K562 (cell line): ENCODE results near the gene DNALI1. TPM values are rescaled to one million over a fixed set of nuclear protein-coding genes. Genes with fewer than 3 reads are reported as not detected.

Source experiments
- ATAC-seq: fragments of 200-7000 bp; cut with Tn5 transposase; 3 replicates; pipeline ENCODE4 v1.9.1; 2020; ENCODE audit warnings: moderate library complexity
- BruUV-seq: library from RNA; stranded (reverse); fragments of 400-500 nt; replicated peaks from 2 replicates; lab custom pipeline; 2021; lab: Mats Ljungman, UMichigan
- CTCF ChIA-PET: fragments of 300-600 bp; formaldehyde crosslinking; extraction: SDS; loops from one replicate; lab custom pipeline; 2021; ENCODE audit warnings: low intra/inter-chr PET ratio; lab: Yijun Ruan, JAX
- POLR2A ChIA-PET: fragments of 300-600, 350-650 bp; sonication (Branson Sonifier 250); formaldehyde crosslinking; extraction: SDS; loops from one replicate; lab custom pipeline; 2021; ENCODE audit warnings: antibody characterized with exemption, inconsistent platforms; lab: Yijun Ruan, JAX
- DNase-seq, 4 experiments: peaks; one replicate each; pipeline versions ENCODE4 v3.0.0 to v3.0.0-alpha.2; 2011 to 2018; ENCODE audit warnings: low spot score in 3 of 4, mixed read lengths in 3 of 4; ENCODE audit errors: extremely low read depth in 1 of 4
- FAIRE-seq: peaks from 2 replicates; lab custom pipeline; 2011; peaks lifted over from hg19 to GRCh38; lab: Jason Lieb, UNC
- H2AFZ ChIP-seq: 2 replicates; pipeline ENCODE4 v1.6.0; 2011; ENCODE audit warnings: low read depth, low read length, control low read depth, inconsistent platforms
- H3K27ac ChIP-seq: fragments of 200-600 bp; 3 replicates; pipeline ENCODE4 v1.8.0; 2011; ENCODE audit warnings: low read depth, mild to moderate bottlenecking, control low read depth, inconsistent platforms, low read length, moderate library complexity, mixed read lengths; ENCODE audit errors: extremely low read depth
- H3K27me3 ChIP-seq, 2 experiments: fragments of 300-600 bp in 1 of 2; 2 replicates in 1 of 2; 3 replicates in 1 of 2; pipeline versions ENCODE4 v1.6.0 to v1.8.0; 2011; ENCODE audit warnings: inconsistent platforms in 2 of 2, low read length in 2 of 2, mild to moderate bottlenecking in 1 of 2, mixed read lengths in 1 of 2, moderate library complexity in 1 of 2; ENCODE audit not compliant: control insufficient read depth in 2 of 2, insufficient read depth in 2 of 2
- H3K36me3 ChIP-seq: fragments of 300-600 bp; 3 replicates; pipeline ENCODE4 v1.8.0; 2011; ENCODE audit warnings: mild to moderate bottlenecking, low read length, inconsistent platforms; ENCODE audit not compliant: control insufficient read depth, insufficient read depth
- H3K4me1 ChIP-seq, 2 experiments: fragments of 200-600 bp in 1 of 2; replicated peaks in 1 of 2; 2 replicates in 1 of 2; 3 replicates in 1 of 2; pipeline versions ENCODE4 v1.5.1 to v1.8.0; 2011; ENCODE audit warnings: inconsistent platforms in 2 of 2, low read length in 2 of 2, mild to moderate bottlenecking in 1 of 2, mixed read lengths in 1 of 2, moderate library complexity in 1 of 2; ENCODE audit not compliant: control insufficient read depth in 2 of 2, insufficient read depth in 2 of 2
- H3K4me2 ChIP-seq: 2 replicates; pipeline ENCODE4 v1.6.1; 2011; ENCODE audit warnings: low read length, control low read depth, inconsistent platforms, mixed read lengths; ENCODE audit not compliant: insufficient read depth
- H3K4me3 ChIP-seq: fragments of 200-600 bp; sonication (generic), shearing (Covaris generic); 2 replicates; pipeline ENCODE4 v1.5.1; 2016; ENCODE audit warnings: control low read depth, inconsistent platforms
- H3K79me2 ChIP-seq: fragments of 200-600 bp; 3 replicates; pipeline ENCODE4 v1.8.0; 2011; ENCODE audit warnings: low read length, inconsistent platforms; ENCODE audit not compliant: control insufficient read depth, insufficient read depth
- H3K9ac ChIP-seq, 2 experiments: 2 replicates each; pipeline versions ENCODE4 v1.6.0 to v1.6.1; 2011; ENCODE audit warnings: low read depth in 2 of 2, low read length in 2 of 2, control low read depth in 1 of 2, inconsistent platforms in 1 of 2, mild to moderate bottlenecking in 1 of 2, mixed read lengths in 1 of 2; ENCODE audit not compliant: insufficient read depth in 1 of 2
- H3K9me1 ChIP-seq: one replicate; pipeline ENCODE4 v1.6.0; 2011; ENCODE audit warnings: inconsistent platforms, mild to moderate bottlenecking, low read length, moderate library complexity; ENCODE audit not compliant: control insufficient read depth, insufficient read depth
- H3K9me3 ChIP-seq: replicated peaks from 2 replicates; pipeline ENCODE4 v1.5.1; 2011; ENCODE audit warnings: low read depth, low read length, inconsistent platforms; ENCODE audit not compliant: control insufficient read depth, insufficient read depth
- H4K20me1 ChIP-seq: replicated peaks from 2 replicates; pipeline ENCODE4 v1.6.1; 2011; ENCODE audit warnings: low read length, inconsistent platforms, mixed read lengths; ENCODE audit not compliant: control insufficient read depth, insufficient read depth
- ELK3 ChIP-seq: fragments of 450-650 bp; formaldehyde crosslinking; IDR thresholded peaks from 2 replicates; pipeline ENCODE4 v1.4.0; 2020; ENCODE audit warnings: mild to moderate bottlenecking
- JUND ChIP-seq, 2 experiments: IDR thresholded peaks; 2 replicates in 1 of 2; 3 replicates in 1 of 2; pipeline ENCODE4 v1.6.1; 2011; ENCODE audit warnings: borderline replicate concordance in 2 of 2, low read depth in 2 of 2, low read length in 2 of 2, improper control_type of control experiment in 1 of 2, missing biosample characterization in 1 of 2, missing genetic modification characterization in 1 of 2, missing genetic modification reagents in 1 of 2
- MEF2A ChIP-seq: IDR thresholded peaks from 2 replicates; pipeline ENCODE4 v1.6.1; 2011; ENCODE audit warnings: low read depth, mild to moderate bottlenecking, low read length, moderate library complexity; ENCODE audit not compliant: control insufficient read depth
- NCOA4 ChIP-seq: fragments of 450-650 bp; IDR thresholded peaks from 2 replicates; pipeline ENCODE4 v1.6.1; 2018; ENCODE audit warnings: mild to moderate bottlenecking; ENCODE audit not compliant: partially characterized antibody
- NFE2L1 ChIP-seq: fragments of 450-650 bp; IDR thresholded peaks from 2 replicates; pipeline ENCODE4 v1.6.1; 2016; ENCODE audit warnings: missing genetic modification characterization, low read depth, mild to moderate bottlenecking, missing compliant biosample characterization, moderate library complexity, borderline replicate concordance
- NFYB ChIP-seq: IDR thresholded peaks from 2 replicates; pipeline ENCODE4 v1.6.1; 2011; ENCODE audit warnings: mild to moderate bottlenecking, moderate library complexity; ENCODE audit not compliant: insufficient read length; ENCODE audit errors: extremely low read depth
- RHOXF2B ChIP-seq: fragments of 250-450 bp; sonication (Bioruptor Pico); conservative IDR thresholded peaks from 2 replicates; pipeline ENCODE4 v1.5.1; 2021
- SMAD1 ChIP-seq: fragments of 150-350 bp; IDR thresholded peaks from 2 replicates; pipeline ENCODE4 v1.6.1; 2014; ENCODE audit warnings: low read length, low read depth; ENCODE audit not compliant: partially characterized antibody
- TARDBP ChIP-seq: fragments of 450-650 bp; IDR thresholded peaks from 2 replicates; pipeline ENCODE4 v1.6.1; 2016
- USF2 ChIP-seq: sonication (generic); formaldehyde crosslinking; IDR thresholded peaks from 2 replicates; pipeline ENCODE4 v1.5.0; 2020; ENCODE audit warnings: missing genetic modification reagents
- ZBTB17 ChIP-seq: fragments of 450-650 bp; formaldehyde crosslinking; IDR thresholded peaks from 2 replicates; pipeline ENCODE4 v1.4.0; 2020; ENCODE audit warnings: mild to moderate bottlenecking
- ZC3H8 ChIP-seq: fragments of 450-650 bp; IDR thresholded peaks from 2 replicates; pipeline ENCODE4 v1.6.1; 2017
- ZNF124 ChIP-seq: sonication (generic); formaldehyde crosslinking; IDR thresholded peaks from 2 replicates; pipeline ENCODE4 v1.8.1; 2022; ENCODE audit warnings: missing genetic modification reagents
- ZNF589 ChIP-seq: fragments of 200-800 bp; sonication (Bioruptor generic); IDR thresholded peaks from 2 replicates; pipeline ENCODE4 v1.6.1; 2016; ENCODE audit warnings: low read depth, missing genetic modification characterization, missing compliant biosample characterization
- WGBS: fragments of 100-300 bp; shearing (Covaris generic); methylation state at CpG from one replicate; pipeline ENCODE4 v1.1.6; 2016; ENCODE audit warnings: low coverage, mixed read lengths; ENCODE audit not compliant: insufficient coverage; ENCODE audit errors: missing lambda C conversion rate; 5-methylcytosine and 5-hydroxymethylcytosine counted together
- in situ Hi-C: fragments of 300-500 bp; cut with MboI; formaldehyde crosslinking; loops from 4 replicates; pipeline ENCODE4 v1.15.0; 2018; ENCODE audit warnings: inconsistent platforms, mixed read lengths
- intact Hi-C: fragments of 100-400 bp; cut with micrococcal nuclease; formaldehyde crosslinking; loops from 2 replicates; pipeline ENCODE4 v1.14.2; 2022
- polyA plus RNA-seq, 8 experiments: library from polyadenylated mRNA; depleted of rRNA in 4 of 8; stranded (reverse) in 5 of 8; unstranded in 3 of 8; fragments of >200 nt; fragmentation: Nextera tagmentation in 2 of 8; fragmentation: Illumina TruSeq in 1 of 8; extraction: Ambion mirVana in 2 of 8; extraction: Trizol in 1 of 8; gene quantifications; 2 replicates each; pipeline versions ENCODE4 v1.2.1 to v1.2.3, GENCODE V29; 2011 to 2014; ENCODE audit warnings: inconsistent platforms in 1 of 8, missing spikeins in 1 of 8
- total RNA-seq, 7 experiments: library from RNA; depleted of rRNA in 6 of 7; stranded (reverse); fragments of >200 nt in 6 of 7; fragmentation: Illumina TruSeq in 2 of 7; extraction: Trizol in 2 of 7; gene quantifications; 2 replicates each; pipeline versions ENCODE4 v1.2.1 to v1.2.3, GENCODE V29; 2011 to 2021; ENCODE audit warnings: low replicate concordance in 1 of 7
- TF ChIP-seq, protein P1 (sequence below): sonication (generic); formaldehyde crosslinking; IDR thresholded peaks from 2 replicates; pipeline ENCODE4 v1.8.0; 2022; ENCODE audit warnings: missing genetic modification reagents, mild to moderate bottlenecking, moderate library complexity, borderline replicate concordance
- TF ChIP-seq, protein P2 (sequence below): sonication (generic); formaldehyde crosslinking; IDR thresholded peaks from 2 replicates; pipeline ENCODE4 v1.8.0; 2022; ENCODE audit warnings: mild to moderate bottlenecking, low read depth, missing genetic modification reagents

DNALI1 gene
- total and polyA plus RNA-seq, 9 of the 15 experiments (the other 6 are each of a cell fraction or from before 2014, with no cell fraction given): 0.87 to 5.6 (median 1.2) TPM

- no TSS peak for BruUV-seq
- H3K27me3 ChIP-seq: no peaks in the 10 kb centered on the region
- H3K9me3 ChIP-seq: peaks cover 9% of the 10 kb centered on the region
- in situ Hi-C loops: no loop called here
- DNase-seq: peak; percentile 95 to 98 (median 96)
- H3K9ac ChIP-seq: peak within 1 kb of the TSS; percentile 91 to 95
- H4K20me1 ChIP-seq: 0 out of 2 replicates have a peak, but pooled peaks cover 14% of the 10 kb centered on the region
- peak within 1 kb of the TSS; percentile 82 for H3K4me3 ChIP-seq
- WGBS: 13% methylated on average over 54 of the region's 54 CpGs
- H3K79me2 ChIP-seq: peaks cover 33% of the 10 kb centered on the region
- peak within 1 kb of the TSS; percentile 86 for H3K27ac ChIP-seq
- intact Hi-C loops: loop anchor here (10.0 kb wide), 1 partner anchor 79 kb away; the partner anchor contains the start of gene ZC3H12A
- ChIA-PET CTCF (no interaction called here), POLR2A (interaction anchor here (0.6 to 2.9 kb wide), 11 partner anchors 9 to 446 kb away, joined by 3 to 18 read pairs (median 3); partner anchors contain the start of gene MEAF6)
- peak within 1 kb of the TSS; percentile 99 for H3K4me2 ChIP-seq
- H3K4me1 ChIP-seq: peaks cover 21 to 24% of the 10 kb centered on the region in 2 experiments
- peaks cover 7% of the 10 kb centered on the region for H3K9me1 ChIP-seq
- peak; percentile 97 for FAIRE-seq
- ATAC-seq: peak; percentile 95
- H3K36me3 ChIP-seq: peaks cover 36% of the 10 kb centered on the region
- H2AFZ ChIP-seq: peak within 1 kb of the TSS; percentile 83
- TF ChIP-seq ZNF589 (CRISPR knock-in tag) (0 out of 2 replicates have a peak, but pooled peaks have one; percentile 58), SMAD1 (peak; percentile 53), TARDBP (no peak), NFYB (no peak), NCOA4 (no peak), ELK3 (CRISPR knock-in tag) (no peak), ZNF124 (CRISPR knock-in tag) (no peak), JUND (IDR thresholded peaks at IDR 0.05; ENCODE audit: borderline replicate concordance, low read depth, low read length) (peak; percentile 41; the same call in 1 of the 2 replicates), JUND (tag; IDR thresholded peaks at IDR 0.05; ENCODE audit: borderline replicate concordance, low read depth, low read length) (peak; percentile 39; the same call in 1 of the 3 replicates), MEF2A (no peak), USF2 (CRISPR knock-in tag) (peak; percentile 97), RHOXF2B (CRISPR knock-in tag) (no peak; the same call in 1 of the 2 replicates), NFE2L1 (tag) (no peak), ZC3H8 (peak; percentile 64; the same call in 1 of the 2 replicates), ZBTB17 (0 out of 2 replicates have a peak, but pooled peaks have one; percentile 44)
- TF ChIP-seq, protein P1, sequence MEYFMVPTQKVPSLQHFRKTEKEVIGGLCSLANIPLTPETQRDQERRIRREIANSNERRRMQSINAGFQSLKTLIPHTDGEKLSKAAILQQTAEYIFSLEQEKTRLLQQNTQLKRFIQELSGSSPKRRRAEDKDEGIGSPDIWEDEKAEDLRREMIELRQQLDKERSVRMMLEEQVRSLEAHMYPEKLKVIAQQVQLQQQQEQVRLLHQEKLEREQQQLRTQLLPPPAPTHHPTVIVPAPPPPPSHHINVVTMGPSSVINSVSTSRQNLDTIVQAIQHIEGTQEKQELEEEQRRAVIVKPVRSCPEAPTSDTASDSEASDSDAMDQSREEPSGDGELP (CRISPR knock-in tag): peak; percentile 86; the same call in 1 of the 2 replicates
- TF ChIP-seq, protein P2, sequence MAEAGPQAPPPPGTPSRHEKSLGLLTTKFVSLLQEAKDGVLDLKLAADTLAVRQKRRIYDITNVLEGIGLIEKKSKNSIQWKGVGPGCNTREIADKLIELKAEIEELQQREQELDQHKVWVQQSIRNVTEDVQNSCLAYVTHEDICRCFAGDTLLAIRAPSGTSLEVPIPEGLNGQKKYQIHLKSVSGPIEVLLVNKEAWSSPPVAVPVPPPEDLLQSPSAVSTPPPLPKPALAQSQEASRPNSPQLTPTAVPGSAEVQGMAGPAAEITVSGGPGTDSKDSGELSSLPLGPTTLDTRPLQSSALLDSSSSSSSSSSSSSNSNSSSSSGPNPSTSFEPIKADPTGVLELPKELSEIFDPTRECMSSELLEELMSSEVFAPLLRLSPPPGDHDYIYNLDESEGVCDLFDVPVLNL (CRISPR knock-in tag): peak; percentile 99
Measured at GRCh38 chr1:37553927-37554808, 2.6 kb upstream of the DNALI1 start, which contains the start of gene SNIP1. SNIP1 (minus strand) TSS chr1:37554293; CDS start chr1:37554229, 64 bp downstream.
